Activated CD4-positive, alpha-beta T cell treated with anti-CD3 and anti-CD28 coated beads, Interleukin-2, amount 10 ng/mL, durations not matched to agents 7 days and 5 days (primary cell): ENCODE measurements around the gene PXDN. TPM values are rescaled to one million over a fixed set of nuclear protein-coding genes. Genes with fewer than 3 reads are reported as not detected.
"Not testable (repeated sequence)": the region's sequence is repeated elsewhere in the genome, so short reads cannot be mapped to it uniquely, and the experiment has no call there.

Experiments
- CTCF ChIA-PET: fragments of 350-600 bp; sonication (Branson Sonifier 250); formaldehyde crosslinking; loops from one replicate; lab custom pipeline; 2021; ENCODE audit warnings: antibody characterized with exemption; lab: Charles Lee
- POLR2A ChIA-PET: fragments of 350-600 bp; sonication (Branson Sonifier 250); formaldehyde crosslinking; loops from one replicate; lab custom pipeline; 2021; ENCODE audit warnings: antibody characterized with exemption; lab: Charles Lee
- DNase-seq: peaks from one replicate; pipeline ENCODE4 v3.0.0-alpha.2; 2020
- H3K27ac Mint-ChIP-seq: one replicate; pipeline ENCODE4 v1.8.0; 2021; ENCODE audit warnings: mild to moderate bottlenecking, moderate library complexity, mixed read lengths
- H3K27me3 Mint-ChIP-seq: one replicate; pipeline ENCODE4 v1.8.0; 2021; ENCODE audit warnings: mixed read lengths
- H3K36me3 Mint-ChIP-seq: one replicate; pipeline ENCODE4 v1.8.0; 2021; ENCODE audit warnings: low read depth, mixed read lengths
- H3K4me1 Mint-ChIP-seq: one replicate; pipeline ENCODE4 v1.8.0; 2021; ENCODE audit warnings: mixed read lengths
- H3K4me3 Mint-ChIP-seq: one replicate; pipeline ENCODE4 v1.8.0; 2021; ENCODE audit warnings: mild to moderate bottlenecking, moderate library complexity, mixed read lengths
- H3K9me3 Mint-ChIP-seq: one replicate; pipeline ENCODE4 v1.8.0; 2021; ENCODE audit warnings: mixed read lengths
- total RNA-seq, 2 experiments: library from RNA; stranded (reverse); gene quantifications; one replicate each; pipeline ENCODE4 v1.2.3, GENCODE V29; 2021

The PXDN gene
- total RNA-seq, 2 experiments from 2014 or later, result 0.20 to 0.58 TPM

- H3K27me3 Mint-ChIP-seq, result no peaks in the 10 kb centered on the region
- H3K4me1 Mint-ChIP-seq, result no peaks in the 10 kb centered on the region
- H3K27ac Mint-ChIP-seq, result no peak overlapping the region
- H3K36me3 Mint-ChIP-seq, result no peaks in the 10 kb centered on the region
- no peaks in the 10 kb centered on the region for H3K9me3 Mint-ChIP-seq
- no peak for DNase-seq
- POLR2A ChIA-PET, result no interaction called here
- no peak overlapping the region for H3K4me3 Mint-ChIP-seq
- CTCF ChIA-PET, result no interaction called here
These were observed 55.5 kb downstream of the PXDN start for GRCh38 chr2:1688859-1689258.

GRCh38 chr2:1688161-1688560 lies 56.2 kb downstream of the PXDN start:
- no peak overlapping the region for H3K4me3 Mint-ChIP-seq
- H3K4me1 Mint-ChIP-seq, result no peaks in the 10 kb centered on the region
- POLR2A ChIA-PET, result no interaction called here
- H3K27me3 Mint-ChIP-seq, result no peaks in the 10 kb centered on the region
- DNase-seq, result no peak
- no peaks in the 10 kb centered on the region for H3K9me3 Mint-ChIP-seq
- CTCF ChIA-PET, result no interaction called here
- H3K27ac Mint-ChIP-seq, result no peak overlapping the region
- H3K36me3 Mint-ChIP-seq, result no peaks in the 10 kb centered on the region

- CTCF ChIA-PET, result no interaction called here
- H3K4me1 Mint-ChIP-seq, result no peaks in the 10 kb centered on the region
These were observed 57.1 kb downstream of the PXDN start for GRCh38 chr2:1687254-1687653.

GRCh38 chr2:1686784-1687105 lies 57.6 kb downstream of the PXDN start:
- H3K36me3 Mint-ChIP-seq, result no peaks in the 10 kb centered on the region
- POLR2A ChIA-PET, result no interaction called here
- no peaks in the 10 kb centered on the region for H3K4me1 Mint-ChIP-seq
- no peak overlapping the region for H3K4me3 Mint-ChIP-seq
- DNase-seq, result no peak
- CTCF ChIA-PET, result no interaction called here
- H3K27ac Mint-ChIP-seq, result no peak overlapping the region
- H3K9me3 Mint-ChIP-seq, result no peaks in the 10 kb centered on the region
- H3K27me3 Mint-ChIP-seq, result no peaks in the 10 kb centered on the region

More at GRCh38 chr2:1687254-1687653, 57.1 kb downstream of the PXDN start:
- Mint-ChIP-seq H3K36me3 (no peaks in the 10 kb centered on the region), H3K27ac (no peak overlapping the region), H3K9me3 (no peaks in the 10 kb centered on the region), H3K27me3 (no peaks in the 10 kb centered on the region), H3K4me3 (no peak overlapping the region)
- DNase-seq, result no peak
- POLR2A ChIA-PET, result no interaction called here

- no peak for DNase-seq
- H3K9me3 Mint-ChIP-seq, result no peaks in the 10 kb centered on the region
- no peaks in the 10 kb centered on the region for H3K36me3 Mint-ChIP-seq
- H3K4me1 Mint-ChIP-seq, result no peaks in the 10 kb centered on the region
- CTCF ChIA-PET, result no interaction called here
- no peak overlapping the region for H3K27ac Mint-ChIP-seq
- H3K4me3 Mint-ChIP-seq, result no peak overlapping the region
- POLR2A ChIA-PET, result no interaction called here
- no peaks in the 10 kb centered on the region for H3K27me3 Mint-ChIP-seq
These were observed 58.1 kb downstream of the PXDN start for GRCh38 chr2:1685957-1686783.

GRCh38 chr2:1685078-1685956 lies 59.0 kb downstream of the PXDN start:
- Mint-ChIP-seq H3K4me1 (no peaks in the 10 kb centered on the region), H3K9me3 (no peaks in the 10 kb centered on the region), H3K4me3 (no peak overlapping the region), H3K27ac (no peak overlapping the region), H3K36me3 (no peaks in the 10 kb centered on the region), H3K27me3 (peaks cover 2% of the 10 kb centered on the region)
- ChIA-PET POLR2A (no interaction called here), CTCF (no interaction called here)
- DNase-seq, result no peak

- ChIA-PET POLR2A (no interaction called here), CTCF (interaction anchor here (0.6 kb wide), 1 partner anchor 11 kb away, joined by 3 read pairs; no protein-coding TSS in a partner anchor)
- peaks cover 2% of the 10 kb centered on the region for H3K27me3 Mint-ChIP-seq
- no peaks in the 10 kb centered on the region for H3K36me3 Mint-ChIP-seq
- no peaks in the 10 kb centered on the region for H3K4me1 Mint-ChIP-seq
- no peaks in the 10 kb centered on the region for H3K9me3 Mint-ChIP-seq
- H3K4me3 Mint-ChIP-seq, result no peak overlapping the region
- no peak overlapping the region for H3K27ac Mint-ChIP-seq
- no peak for DNase-seq
These were observed 61.0 kb downstream of the PXDN start for GRCh38 chr2:1683297-1683696.

GRCh38 chr2:1682181-1682440 lies 62.2 kb downstream of the PXDN start:
- Mint-ChIP-seq H3K27ac (no peak overlapping the region), H3K36me3 (no peaks in the 10 kb centered on the region), H3K4me3 (no peak overlapping the region), H3K9me3 (no peaks in the 10 kb centered on the region), H3K4me1 (no peaks in the 10 kb centered on the region), H3K27me3 (peaks cover 2% of the 10 kb centered on the region)
- ChIA-PET CTCF (no interaction called here), POLR2A (no interaction called here)
- no peak for DNase-seq

- Mint-ChIP-seq H3K36me3 (no peaks in the 10 kb centered on the region), H3K9me3 (no peaks in the 10 kb centered on the region), H3K4me3 (no peak overlapping the region), H3K27ac (no peak overlapping the region), H3K27me3 (peaks cover 2% of the 10 kb centered on the region), H3K4me1 (no peaks in the 10 kb centered on the region)
- POLR2A ChIA-PET, result interaction anchor here (0.6 kb wide), 1 partner anchor 10 kb away, joined by 3 read pairs; no protein-coding TSS in a partner anchor
- no peak for DNase-seq
- CTCF ChIA-PET, result no interaction called here
These were observed 62.8 kb downstream of the PXDN start for GRCh38 chr2:1681323-1682180.

GRCh38 chr2:1681017-1681318 lies 63.3 kb downstream of the PXDN start:
- Mint-ChIP-seq H3K27ac (no peak overlapping the region), H3K36me3 (no peaks in the 10 kb centered on the region), H3K4me3 (no peak overlapping the region), H3K9me3 (no peaks in the 10 kb centered on the region), H3K27me3 (peaks cover 2% of the 10 kb centered on the region), H3K4me1 (no peaks in the 10 kb centered on the region)
- CTCF ChIA-PET, result no interaction called here
- no peak for DNase-seq
- POLR2A ChIA-PET, result interaction anchor here (0.6 kb wide), 1 partner anchor 11 kb away, joined by 3 read pairs; no protein-coding TSS in a partner anchor

- H3K36me3 Mint-ChIP-seq, result no peaks in the 10 kb centered on the region
These were observed 63.9 kb downstream of the PXDN start for GRCh38 chr2:1680222-1681016.

GRCh38 chr2:1679488-1680039 lies 64.8 kb downstream of the PXDN start:
- H3K27me3 Mint-ChIP-seq, CTCF ChIA-PET, POLR2A ChIA-PET, H3K27ac Mint-ChIP-seq, H3K4me1 Mint-ChIP-seq, H3K36me3 Mint-ChIP-seq, DNase-seq, H3K9me3 Mint-ChIP-seq, H3K4me3 Mint-ChIP-seq: not testable (repeated sequence)

More at GRCh38 chr2:1680222-1681016, 63.9 kb downstream of the PXDN start:
- no peak for DNase-seq
- POLR2A ChIA-PET, result no interaction called here
- CTCF ChIA-PET, result no interaction called here
- H3K27me3 Mint-ChIP-seq, result peaks cover 2% of the 10 kb centered on the region
- H3K27ac Mint-ChIP-seq, result no peak overlapping the region
- H3K9me3 Mint-ChIP-seq, result no peaks in the 10 kb centered on the region
- H3K4me3 Mint-ChIP-seq, result no peak overlapping the region
- H3K4me1 Mint-ChIP-seq, result no peaks in the 10 kb centered on the region
